ENCODE measurements around the gene FBLN1.
"Not testable (repeated sequence)": the region's sequence is repeated elsewhere in the genome, so short reads cannot be mapped to it uniquely, and the experiment has no call there.

Gene FBLN1

DNA sequence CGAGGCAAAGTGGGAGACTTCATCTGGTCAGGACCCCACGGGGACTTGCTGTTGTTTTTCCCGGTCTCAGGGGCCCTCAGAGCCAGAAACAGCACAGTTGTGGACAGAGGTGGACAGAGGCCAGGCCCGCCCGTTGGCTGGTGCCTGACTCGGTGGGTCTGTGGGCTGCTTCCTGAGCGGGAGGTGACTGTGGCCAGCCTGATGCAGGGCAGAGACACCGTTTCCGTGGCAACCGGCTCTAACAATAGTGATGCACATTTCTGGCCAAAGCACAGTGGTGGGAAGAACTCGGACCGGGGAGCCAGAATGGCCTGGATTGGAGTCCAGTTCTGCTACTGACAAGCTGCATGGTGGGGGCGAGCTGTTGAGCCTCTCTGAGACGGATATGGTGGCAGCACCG, 110.3 kb downstream of the FBLN1 start:
- no peak for DNase-seq (ENCODE audit: low spot score)

DNA sequence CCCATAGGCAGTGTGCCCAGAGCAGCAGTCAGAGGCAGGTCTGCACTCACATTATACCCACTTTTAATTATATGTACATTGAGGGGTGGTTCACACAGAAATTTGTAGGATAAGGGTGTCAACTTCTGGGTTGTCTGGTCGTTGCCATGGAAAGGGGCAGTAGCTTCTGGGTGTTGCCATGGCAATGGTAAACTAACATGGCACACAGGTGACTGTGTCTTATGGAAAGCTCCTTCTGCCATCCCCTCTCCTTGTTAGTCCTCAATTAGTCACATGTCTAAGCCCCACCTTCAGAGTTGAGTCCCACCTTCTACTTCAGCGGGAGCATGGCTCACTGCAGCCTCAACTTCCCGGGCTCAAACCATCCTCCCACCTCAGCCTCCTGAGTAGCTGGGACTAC, 112.7 kb downstream of the FBLN1 start:
- no peak for DNase-seq (ENCODE audit: low spot score)

DNA sequence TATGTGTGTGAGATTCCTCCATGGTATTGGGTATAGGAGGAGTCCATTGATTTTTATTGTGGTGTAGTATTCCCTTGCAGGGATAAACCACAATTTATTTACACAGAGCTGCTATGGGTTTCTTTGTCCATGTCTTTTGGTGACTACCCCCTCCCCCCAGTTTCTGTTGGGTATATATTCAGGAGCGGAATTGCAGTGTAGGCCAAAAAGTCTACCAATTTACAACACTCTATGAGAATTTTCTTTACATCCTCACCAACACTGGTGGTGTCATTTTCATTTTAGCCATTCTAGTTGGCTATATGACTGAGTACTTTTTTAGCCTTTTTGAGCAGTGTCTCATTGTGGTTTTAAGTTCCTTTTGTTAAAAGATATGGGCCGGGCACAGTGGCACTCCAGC, 113.7 kb downstream of the FBLN1 start:
- no peak for DNase-seq (ENCODE audit: low spot score)

DNA sequence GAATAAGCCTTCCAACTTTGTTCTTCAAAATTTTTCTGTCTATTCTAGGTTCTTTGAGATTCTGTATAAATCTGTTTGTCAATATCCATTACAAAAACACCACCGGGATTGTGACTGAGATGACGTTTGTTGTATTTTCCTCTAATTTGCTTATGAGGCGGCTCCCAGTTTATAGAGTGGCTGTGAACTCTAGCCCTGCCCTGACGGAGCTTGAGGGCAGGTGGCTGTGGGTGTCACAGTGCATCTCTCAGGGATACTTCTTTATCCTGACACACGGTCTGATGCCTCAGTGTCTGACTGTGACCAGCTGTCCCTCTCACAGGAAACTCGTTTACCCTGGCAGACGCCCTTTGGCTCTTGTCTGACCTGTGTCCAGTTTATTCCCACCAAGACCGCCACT, 115.3 kb downstream of the FBLN1 start:
- no peak for DNase-seq (ENCODE audit: low spot score)

DNA sequence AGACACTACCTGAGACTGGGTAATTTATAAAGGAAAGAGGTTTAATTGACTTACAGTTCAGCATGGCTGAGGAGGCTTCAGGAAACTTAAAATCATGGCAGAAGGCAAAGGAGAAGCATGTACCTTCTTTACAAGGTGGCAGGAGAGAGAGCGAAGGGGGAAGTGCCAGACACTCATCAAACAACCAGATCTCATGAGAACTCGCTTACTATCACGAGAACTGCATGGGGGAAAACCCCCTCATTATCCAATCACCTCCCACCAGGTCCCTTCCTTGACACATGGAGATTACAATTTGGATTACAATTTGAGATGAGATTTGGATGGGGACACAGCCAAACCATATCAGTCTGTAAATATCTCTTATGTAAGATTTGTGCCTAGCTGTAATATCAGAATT, 118.0 kb downstream of the FBLN1 start:
- DNase-seq (ENCODE audit: low spot score), result no peak

DNA sequence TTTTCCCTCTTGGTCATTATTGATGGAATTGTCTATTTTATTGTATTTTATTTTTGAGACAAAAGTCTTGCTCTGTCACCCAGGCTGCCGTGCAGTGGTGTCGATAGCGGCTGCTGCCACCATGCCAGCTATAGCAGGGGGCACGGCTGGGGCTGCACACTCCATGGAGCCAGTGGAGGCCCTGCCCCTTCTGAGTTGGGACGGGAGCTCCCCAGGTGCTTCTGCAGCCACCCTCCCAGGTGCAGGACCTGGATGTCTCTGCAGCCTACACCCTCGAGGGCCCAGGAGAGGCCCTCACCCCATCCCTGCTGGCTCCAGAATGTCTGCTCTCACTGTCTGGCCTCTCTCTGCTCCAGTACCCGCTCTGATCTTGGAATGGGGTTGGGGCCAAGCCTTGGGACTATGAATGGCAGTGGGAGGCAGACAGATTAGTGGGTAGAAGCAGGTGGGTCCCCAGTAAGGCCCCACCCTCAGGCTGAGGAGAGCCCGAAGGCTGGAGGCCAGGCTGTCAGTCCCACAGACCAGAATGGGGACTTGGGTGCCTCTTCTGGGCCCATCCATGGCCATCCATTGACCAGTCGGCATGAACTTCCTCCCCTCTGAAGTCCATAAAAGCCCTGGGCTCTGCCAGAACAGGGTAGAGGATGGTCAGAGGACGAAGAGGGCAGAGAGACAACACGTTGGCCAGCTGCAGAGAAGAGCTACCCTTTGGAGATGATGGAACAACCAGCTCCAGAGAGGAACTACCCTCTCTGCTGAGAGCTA, 119.3 kb downstream of the FBLN1 start:
- DNase-seq (ENCODE audit: low spot score), result no peak

DNA sequence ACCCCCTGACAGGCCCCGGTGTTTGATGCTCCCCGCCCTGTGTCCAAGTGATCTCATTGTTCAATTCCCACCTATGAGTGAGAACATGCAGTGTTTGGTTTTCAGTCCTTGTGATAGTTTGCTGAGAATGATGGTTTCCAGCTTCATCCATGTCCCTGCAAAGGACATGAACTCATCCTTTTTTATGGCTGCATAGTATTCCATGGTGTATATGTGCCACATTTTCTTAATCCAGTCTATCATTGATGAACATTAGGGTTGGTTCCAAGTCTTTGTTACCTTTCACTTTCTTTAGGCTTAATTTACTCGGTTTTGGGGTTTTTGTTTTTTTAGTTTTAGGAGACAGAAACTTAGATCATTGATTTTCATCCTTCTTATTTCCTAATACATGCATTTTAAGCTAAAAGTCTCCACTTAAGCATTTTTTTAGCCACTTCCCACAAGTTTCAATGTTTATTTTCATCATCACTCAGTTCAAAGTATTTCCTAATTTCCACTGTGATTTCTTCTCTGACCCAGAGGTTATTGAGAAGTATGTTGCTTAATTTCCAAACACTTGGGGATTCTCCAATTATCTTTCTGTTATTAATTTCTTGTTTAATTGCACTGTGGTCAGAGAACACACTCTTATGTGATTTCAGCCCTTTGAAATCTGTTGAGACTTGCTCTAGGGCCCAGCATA, 120.9 kb downstream of the FBLN1 start:
- DNase-seq (ENCODE audit: low spot score), result not testable (repeated sequence)

DNA sequence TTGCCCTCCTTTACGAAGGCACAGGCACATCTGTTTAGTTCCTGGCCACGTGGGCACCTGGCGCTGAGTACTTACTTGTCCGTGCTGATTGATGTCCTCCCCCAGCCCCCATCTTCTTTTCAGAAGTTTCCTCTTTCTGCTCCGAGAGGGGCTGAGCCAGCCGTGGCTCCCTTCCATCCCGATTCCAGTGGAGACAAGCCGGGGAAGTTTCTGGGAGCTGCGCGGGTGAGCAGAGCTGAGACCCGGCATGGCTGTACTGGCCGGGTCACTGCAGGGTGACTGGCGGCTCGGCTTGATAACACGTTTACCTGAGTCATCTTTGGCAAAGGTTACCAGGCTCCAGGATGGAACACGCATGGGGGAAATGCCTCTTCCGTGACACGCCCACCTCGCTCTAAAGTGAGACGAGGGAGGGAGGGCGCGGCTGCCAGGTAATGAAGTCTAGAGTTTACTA, 123.5 kb downstream of the FBLN1 start:
- DNase-seq (ENCODE audit: low spot score), result peak; percentile 93

DNA sequence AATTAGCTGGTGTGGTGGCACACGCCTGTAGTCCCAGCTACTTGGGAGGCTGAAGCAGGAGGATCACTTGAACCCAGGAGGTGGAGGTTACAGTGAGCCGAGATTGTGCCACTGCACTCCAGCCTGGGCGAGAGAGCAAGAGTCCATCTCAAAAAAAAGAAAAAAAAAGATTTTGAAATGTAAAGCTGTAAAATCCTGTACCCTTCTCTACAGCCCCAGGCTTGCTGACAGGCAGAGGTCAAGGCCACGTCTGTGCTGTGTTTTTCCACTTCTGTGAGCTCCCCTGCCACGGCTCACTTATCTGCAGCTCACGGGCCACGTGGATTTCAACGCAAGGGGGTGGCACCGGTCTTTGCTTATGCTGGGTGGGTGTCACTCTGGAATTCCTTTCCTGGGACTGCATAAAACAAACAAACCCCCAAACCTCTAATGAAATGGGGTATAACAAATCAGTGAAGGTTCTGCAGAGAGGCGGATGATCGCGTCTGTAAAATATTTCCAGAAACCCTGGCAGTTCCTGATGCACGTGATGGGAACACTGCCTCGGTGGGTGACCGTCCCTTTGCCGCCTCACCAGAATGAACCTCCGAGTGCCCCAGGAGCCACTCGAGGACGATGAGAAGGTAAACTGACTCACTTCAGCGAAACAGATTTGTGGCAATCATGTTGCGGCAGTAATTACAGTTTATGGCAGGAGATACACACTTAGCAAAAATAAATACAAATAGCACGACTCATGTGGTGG, 125.0 kb downstream of the FBLN1 start:
- DNase-seq (ENCODE audit: low spot score), result no peak

DNA sequence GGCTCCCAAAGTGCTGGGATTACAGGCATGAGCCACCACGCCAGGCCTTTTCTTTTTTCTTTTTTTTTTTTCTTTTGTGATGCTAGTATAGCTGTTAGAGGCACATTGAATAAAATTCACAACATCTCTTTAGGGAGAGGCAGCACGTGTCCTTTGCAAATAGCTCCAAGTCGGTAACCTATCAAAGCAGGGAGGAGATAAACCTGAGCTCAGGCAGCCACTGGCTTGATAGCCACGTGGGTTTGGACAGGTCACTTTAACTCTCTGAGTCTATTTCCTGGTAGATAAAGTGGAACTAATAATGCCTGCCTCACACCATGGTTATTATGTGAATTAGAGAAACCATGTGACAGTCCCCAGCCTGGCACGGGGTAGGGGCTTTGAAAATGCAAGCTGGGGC, 125.8 kb downstream of the FBLN1 start:
- DNase-seq (ENCODE audit: low spot score), result no peak

DNA sequence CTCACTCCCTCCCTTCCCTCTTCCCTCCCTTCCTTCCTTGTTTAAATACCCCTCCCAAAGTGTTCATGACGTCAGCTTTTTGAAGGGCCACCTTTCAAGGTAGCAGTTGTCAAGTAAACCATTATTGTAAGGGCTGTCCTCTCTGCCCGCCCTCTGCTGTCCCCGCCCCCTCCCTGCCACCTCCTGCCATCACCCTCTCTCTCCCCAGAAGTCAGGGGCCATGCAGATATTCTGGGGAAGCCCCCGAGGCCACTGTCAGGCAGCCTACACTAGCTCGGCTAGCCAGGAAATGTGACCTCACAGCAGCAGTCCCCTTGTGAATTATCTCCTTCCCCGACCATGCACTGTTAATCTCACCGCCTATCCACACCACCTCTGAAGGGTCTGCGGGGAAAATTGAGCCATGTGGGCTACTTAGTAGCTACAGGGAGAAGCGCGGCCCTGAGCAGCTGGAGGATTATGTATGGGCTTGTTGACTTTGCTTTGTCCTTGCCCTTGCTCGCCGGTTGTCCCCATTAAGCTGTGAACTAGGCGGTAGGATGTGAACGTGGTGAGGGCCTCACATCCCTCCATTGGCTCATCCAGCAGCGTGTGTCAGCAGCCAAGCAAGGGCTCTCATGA, 126.9 kb downstream of the FBLN1 start:
- DNase-seq (ENCODE audit: low spot score), result no peak

DNA sequence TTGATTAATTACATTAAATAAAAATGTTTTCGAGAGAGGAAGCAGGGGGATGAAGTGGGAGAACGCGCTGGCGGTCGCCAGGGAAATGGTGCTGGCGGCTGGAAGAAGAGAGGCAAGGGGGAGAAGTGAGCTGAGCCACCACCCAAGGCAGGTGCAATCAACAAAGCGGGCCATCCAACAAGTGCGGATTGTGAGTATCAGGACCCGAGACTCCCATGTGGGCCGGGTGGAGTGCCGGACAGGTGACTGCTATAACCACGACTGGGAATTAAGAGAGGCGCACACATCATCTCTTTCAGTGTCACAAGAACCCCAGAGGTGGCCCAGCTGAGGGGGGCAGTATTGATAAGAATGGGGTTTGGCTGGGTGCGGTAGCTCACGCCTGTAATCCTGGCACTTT, 127.8 kb downstream of the FBLN1 start:
- no peak for DNase-seq (ENCODE audit: low spot score)

DNA sequence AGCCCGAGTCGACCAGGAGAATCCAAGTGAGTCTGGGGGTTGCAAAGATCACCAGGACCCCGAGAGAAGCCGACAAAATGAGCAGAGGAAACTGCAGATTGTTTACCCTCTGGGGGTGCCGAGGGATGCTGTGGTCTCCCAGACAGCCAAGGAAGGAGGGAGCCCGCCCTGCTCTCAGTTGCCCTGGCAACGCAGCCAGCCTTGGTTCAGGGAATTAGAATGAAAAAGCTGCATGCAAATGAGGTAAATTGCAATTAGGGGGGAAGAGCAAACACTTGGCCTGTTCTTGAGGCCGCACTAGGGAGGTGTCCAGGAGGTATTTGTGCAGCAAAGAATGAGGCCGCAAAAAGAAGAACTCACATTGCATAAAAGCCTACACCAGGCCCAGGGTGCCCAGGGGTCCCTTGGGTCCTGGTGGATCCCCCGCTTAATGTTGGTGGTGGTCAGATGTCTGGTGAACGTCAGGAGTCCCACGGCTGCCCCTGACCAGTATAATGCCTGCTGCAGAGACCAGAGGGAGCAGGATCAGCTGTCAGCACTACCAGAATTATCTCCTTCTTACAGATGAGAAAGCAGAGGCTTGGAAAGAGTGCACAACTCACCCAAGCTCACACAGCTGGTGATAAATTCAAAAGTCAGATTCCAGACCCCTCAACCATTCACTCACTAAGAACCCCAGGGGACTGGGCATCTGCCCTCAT, 128.6 kb downstream of the FBLN1 start:
- DNase-seq (ENCODE audit: low spot score), result no peak

DNA sequence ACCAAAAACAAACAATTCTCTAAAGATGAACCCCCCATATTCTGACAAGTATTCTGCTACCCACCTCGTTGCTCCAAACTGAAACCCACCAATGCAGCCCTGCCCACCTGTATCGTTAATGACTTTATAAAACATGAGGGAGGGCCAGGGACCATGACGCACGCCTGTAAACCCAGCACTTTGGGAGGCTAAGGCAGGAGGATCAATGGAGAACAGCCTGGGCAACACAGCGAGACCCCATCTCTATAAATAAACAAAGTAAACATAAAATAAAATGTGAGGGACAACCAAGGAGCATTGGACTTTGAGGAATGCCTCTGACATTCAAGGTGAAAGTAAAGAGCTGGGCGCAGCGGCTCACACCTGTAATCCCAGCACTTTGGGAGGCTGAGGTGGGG, 129.2 kb downstream of the FBLN1 start:
- no peak for DNase-seq (ENCODE audit: low spot score)

DNA sequence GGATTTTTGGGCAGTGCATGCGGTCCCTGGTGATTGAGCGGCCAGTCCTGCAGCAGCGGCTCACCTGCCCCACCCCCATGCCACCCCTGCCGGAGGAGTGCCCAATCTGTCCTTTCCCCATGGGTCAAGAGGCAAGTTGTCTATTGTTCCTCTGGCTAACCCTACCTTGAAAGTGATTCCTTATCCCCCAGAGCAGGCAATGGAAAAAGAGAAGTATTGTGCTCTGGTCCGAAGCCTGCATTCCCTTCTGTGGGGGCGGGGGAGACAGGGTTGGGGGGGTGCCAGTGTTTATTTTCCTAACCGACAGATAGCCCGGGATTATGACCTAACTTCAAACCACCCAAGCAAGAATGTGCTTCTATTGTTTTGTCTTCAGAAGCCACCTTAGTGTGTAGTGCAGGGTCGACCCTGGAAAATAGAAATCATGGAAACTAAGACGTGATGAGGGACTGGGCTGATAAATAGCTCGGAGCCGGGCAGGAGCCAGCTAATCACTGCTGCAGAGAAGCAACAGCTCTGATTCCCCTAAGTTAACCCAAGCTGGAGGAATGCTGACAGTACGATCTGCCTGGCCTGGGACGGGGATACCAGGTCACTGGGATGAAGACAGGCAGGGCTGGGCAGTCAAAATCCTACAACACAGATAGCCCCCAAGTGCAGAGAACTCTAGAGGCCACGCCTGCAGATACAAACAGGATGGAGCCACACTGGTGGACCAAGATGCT, 130.3 kb downstream of the FBLN1 start:
- no peak for DNase-seq (ENCODE audit: low spot score)

DNA sequence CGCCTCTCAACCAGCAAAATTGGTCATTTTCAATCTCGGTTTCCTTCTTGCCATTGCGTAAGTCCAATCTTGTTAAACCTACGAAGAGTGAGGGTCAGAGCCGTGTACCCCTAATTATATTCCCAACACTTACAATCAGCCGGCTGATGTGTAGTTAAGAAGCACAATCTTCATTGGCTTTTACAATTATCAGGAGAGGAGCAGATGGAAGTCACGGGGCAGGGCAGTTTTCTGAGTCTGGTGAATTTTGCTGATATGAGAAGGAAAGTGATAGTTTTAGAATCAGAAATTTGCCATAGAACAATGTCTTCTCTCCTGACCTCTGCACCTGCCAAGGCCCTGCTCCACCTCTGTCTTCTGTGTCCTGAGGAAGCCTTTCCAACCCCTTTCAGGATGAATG, 134.0 kb downstream of the FBLN1 start:
- no peak for DNase-seq (ENCODE audit: low spot score)

DNA sequence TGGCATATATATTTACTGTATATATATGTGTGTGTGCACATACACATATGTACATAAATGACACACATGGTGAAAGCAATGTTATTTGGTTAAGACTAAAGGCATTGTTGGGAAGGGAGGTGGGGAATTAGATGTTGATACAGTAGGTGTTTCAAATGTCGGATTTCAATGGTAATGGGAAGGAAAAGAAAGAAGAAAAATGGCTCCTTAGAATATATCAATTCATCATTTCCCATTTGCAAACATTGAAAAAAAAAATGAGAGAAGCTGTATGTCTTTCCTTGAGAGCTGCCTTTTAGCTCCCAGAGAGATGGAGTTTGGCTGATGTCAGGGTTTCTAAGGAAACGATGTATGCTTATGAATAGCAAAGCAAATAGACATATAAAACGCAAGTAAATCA, 135.5 kb downstream of the FBLN1 start:
- DNase-seq (ENCODE audit: low spot score), result no peak

DNA sequence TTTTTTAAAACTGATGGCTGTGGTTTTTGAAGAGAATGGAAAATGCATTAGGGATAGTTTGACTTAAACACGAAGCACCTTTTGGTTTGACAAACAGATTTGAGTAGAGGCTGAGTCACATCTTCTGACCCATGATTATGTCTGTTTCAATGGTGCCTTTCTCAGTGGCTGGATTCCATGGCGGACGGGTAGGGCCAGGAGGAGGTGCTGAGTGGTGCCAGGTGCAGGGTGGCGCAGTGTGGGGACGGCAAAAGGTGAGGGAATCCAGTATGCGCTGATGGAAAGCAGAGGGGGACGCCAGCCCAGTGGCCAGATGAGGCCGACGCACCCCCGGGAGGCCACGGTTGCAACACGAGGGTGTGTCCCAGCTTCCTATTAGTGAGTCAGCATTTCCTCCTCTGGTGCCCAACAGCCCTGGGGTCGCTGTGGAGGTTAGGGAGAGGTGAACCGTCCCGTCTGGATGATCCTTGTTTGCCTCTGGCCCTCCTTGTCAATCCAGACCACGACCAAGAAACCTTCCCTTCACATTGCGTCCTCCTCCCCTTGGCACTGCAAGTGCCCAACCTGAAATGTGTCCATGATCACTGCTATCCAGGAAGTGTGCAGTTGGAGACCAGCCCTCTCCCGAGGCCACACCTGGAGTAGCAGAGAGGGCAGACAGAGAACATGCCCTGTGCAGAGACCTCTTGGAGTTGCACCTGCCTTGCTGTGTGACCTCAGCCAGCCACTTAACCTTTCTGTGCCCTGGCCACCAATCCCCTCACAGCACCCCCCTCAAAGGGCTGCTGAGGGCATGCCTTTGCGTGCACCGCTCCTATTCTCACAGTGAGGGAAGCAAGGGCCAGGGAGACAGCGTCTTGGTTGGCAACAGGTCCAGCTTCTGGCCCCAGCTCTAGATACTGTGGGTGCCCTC, 136.4 kb downstream of the FBLN1 start:
- peak; percentile 79 for DNase-seq (ENCODE audit: low spot score)

DNA sequence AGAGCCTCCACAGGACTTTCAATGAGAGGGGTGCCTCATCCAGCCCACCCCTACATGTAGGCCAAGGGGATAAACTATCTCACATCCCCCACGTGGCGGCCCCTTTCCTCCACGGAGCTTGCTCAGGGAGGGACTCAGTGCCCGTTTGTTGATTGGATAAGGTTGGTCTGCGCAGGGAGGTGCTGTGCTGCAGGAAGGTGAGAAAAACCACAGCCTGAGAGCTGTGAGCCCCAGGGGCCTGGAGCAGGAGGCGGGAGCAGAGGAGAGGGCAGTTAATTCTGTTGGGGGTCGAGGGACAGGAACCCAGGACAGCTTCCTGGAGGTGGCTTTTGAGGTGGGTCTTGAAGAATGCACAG, 137.0 kb downstream of the FBLN1 start:
- DNase-seq (ENCODE audit: low spot score), result no peak

DNA sequence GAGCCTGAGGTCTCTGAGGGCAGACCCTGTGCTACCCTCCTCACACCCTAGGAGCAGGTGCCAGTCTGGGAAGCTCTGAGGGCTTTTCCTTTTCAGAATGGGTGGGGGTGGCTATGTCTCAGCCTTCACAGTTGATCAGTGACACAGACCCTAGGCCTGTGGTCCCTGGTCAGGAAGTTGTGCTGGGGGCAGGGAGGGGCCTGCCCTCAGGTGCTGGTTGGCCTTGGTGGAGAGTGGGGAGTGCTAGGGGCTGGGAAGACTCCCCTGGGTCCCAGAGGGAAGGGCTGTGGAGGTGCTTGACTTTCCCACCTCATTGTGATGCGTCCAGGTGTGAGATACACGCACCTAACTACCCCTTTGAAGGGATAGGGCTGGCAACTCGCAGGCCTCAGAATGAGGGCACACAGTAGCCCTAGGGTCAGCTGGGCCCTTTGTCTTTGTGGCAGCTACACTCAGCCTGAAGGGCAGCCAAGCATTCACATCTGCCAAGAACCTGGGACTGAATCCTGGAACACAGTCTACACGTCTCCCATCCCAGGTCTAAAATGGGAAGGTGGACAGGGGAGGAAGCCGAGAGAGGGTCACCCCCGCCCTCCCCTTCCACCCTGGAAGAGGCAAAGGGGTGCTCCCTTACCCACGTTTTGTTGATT, 137.7 kb downstream of the FBLN1 start:
- no peak for DNase-seq (ENCODE audit: low spot score)

Measured in LoVo (cell line).